Measurements from ENCODE around the gene ALDOA.

The ALDOA gene

GRCh38 chr16:30094541-30095165 is 29.1 kb downstream of the ALDOA start:
- DNase-seq: no peak

GRCh38 chr16:30095166-30096078 is 29.9 kb downstream of the ALDOA start:
- no peak for DNase-seq
- TF ChIP-seq, protein P1, sequence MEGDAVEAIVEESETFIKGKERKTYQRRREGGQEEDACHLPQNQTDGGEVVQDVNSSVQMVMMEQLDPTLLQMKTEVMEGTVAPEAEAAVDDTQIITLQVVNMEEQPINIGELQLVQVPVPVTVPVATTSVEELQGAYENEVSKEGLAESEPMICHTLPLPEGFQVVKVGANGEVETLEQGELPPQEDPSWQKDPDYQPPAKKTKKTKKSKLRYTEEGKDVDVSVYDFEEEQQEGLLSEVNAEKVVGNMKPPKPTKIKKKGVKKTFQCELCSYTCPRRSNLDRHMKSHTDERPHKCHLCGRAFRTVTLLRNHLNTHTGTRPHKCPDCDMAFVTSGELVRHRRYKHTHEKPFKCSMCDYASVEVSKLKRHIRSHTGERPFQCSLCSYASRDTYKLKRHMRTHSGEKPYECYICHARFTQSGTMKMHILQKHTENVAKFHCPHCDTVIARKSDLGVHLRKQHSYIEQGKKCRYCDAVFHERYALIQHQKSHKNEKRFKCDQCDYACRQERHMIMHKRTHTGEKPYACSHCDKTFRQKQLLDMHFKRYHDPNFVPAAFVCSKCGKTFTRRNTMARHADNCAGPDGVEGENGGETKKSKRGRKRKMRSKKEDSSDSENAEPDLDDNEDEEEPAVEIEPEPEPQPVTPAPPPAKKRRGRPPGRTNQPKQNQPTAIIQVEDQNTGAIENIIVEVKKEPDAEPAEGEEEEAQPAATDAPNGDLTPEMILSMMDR (IDR thresholded peaks at IDR 0.05): no peak
- Histone ChIP-seq H3K36me3 (peaks cover 11 to 23% (median 16%) of the 10 kb centered on the region in 3 donors), H3K27ac (peak overlapping the region; percentile 94 to 98), H3K4me3 (peak overlapping the region; percentile 82 to 90), H3K27me3 (no peaks in the 10 kb centered on the region), H3K9me3 (peaks cover 0 to 9% (median 0%) of the 10 kb centered on the region in 3 donors), H3K4me1 (peaks cover 0 to 54% (median 38%) of the 10 kb centered on the region in 4 donors)
- intact Hi-C loops (cut with DNase I; ENCODE audit: low total_unique reads): loop anchor here (1.0 kb wide), 1 partner anchor 28 kb away; the partner anchor contains the start of gene MAPK3

More at GRCh38 chr16:30094541-30095165, 29.1 kb downstream of the ALDOA start:
- no peaks in the 10 kb centered on the region for H3K27me3 ChIP-seq
- H3K27ac ChIP-seq: peak overlapping the region; percentile 94 to 98
- TF ChIP-seq, protein P1 (IDR thresholded peaks at IDR 0.05): no peak
- H3K4me1 ChIP-seq: peaks cover 0 to 56% (median 38%) of the 10 kb centered on the region in 4 donors
- peaks cover 0 to 9% (median 0%) of the 10 kb centered on the region in 3 donors for H3K9me3 ChIP-seq
- peak overlapping the region; percentile 82 to 90 for H3K4me3 ChIP-seq
- H3K36me3 ChIP-seq: peaks cover 11 to 23% (median 16%) of the 10 kb centered on the region in 3 donors
- intact Hi-C loops (cut with DNase I; ENCODE audit: low total_unique reads): no loop called here

DNA sequence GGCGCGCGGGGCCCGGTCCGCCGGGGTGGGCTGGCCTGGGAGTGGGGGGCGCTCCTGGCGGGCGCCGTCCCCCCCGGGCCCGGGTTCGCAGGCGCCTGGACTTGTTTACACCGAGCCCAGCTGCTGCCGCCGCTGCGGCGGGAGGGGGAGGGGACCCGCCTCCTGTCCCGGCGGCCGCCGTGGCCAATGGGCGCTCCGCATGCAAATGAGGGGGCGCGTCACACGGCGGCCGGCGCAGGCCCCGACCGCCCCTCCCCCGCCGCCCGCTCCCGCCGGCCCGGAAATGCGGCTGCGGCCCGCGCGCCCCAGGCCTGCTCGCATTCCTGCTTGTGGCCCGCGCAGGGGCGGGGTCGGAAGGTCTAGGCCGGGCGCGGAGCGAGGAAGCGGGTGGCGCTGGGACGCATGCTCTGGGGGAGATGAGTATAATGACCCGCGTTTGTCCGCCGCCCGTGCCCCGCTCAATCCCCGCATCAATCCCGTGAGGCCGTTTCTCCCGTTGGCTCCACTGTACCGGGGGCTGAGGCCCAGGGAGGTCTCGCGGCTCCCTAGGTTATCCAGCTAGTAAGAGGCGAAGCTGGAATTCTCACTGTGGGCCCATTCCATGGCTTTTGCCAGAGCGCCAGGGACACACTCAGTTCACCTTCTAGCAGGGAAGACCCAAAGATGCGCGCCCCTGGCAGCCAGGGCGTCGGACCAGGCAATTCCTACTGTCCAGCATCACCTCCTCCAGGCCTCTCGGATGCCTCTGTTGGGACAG is 30.7 kb downstream of the ALDOA start, which contains the start of gene YPEL3:
Gene YPEL3 (minus strand): TSS at position 109 of the 757 bp plus-strand sequence. CDS start 731 bp downstream, outside the sequence.
- H3K9me3 ChIP-seq: peaks cover 0 to 9% (median 0%) of the 10 kb centered on the region in 3 donors
- H3K4me1 ChIP-seq: peaks cover 0 to 45% (median 32%) of the 10 kb centered on the region in 4 donors
- peak; percentile 94 to 97 for DNase-seq
- peaks cover 11 to 23% (median 16%) of the 10 kb centered on the region in 3 donors for H3K36me3 ChIP-seq
- intact Hi-C loops (cut with DNase I; ENCODE audit: low total_unique reads): loop anchor here (1.0 kb wide), 1 partner anchor 27 kb away; the partner anchor contains the start of gene MAPK3
- peak within 1 kb of the TSS; percentile 82 to 90 for H3K4me3 ChIP-seq
- TF ChIP-seq, protein P1 (IDR thresholded peaks at IDR 0.05): no peak
- H3K27me3 ChIP-seq: no peaks in the 10 kb centered on the region
- H3K27ac ChIP-seq: peak within 1 kb of the TSS; percentile 94 to 98

DNA sequence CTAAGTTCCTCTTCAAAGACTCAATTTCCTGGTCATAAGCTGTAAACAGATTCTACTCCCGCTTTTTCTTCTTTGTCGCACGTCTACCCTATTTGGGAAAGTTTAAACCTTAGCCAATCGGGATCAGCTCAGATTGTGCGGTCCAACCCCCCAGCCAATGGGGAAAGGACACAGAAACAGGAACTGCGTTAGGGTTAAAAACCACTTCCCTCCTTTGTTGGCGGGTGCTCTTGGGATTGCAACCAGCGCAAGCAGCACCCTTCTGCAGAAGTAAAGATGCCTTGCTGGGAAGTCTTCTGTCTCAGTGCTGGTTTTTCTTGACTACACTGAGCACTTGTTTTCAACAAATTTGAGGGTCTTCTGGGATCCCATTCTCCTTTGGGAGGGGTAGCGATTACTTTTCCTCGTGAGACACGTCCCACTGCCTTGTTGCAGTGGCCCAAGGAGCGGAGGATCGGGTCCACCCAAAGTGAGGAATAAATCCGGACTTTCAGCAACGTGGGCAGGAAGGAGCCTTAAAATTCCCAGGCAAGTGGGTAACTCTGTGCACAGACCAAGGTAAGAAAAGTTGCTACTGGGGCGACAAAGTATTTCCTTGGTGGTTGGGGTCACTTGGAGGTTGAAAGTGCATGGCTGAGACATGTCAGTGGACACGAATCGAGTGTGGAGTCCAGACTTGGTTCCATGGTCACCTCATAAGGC is 31.5 kb downstream of the ALDOA start:
- Histone ChIP-seq H3K36me3 (peaks cover 11 to 23% (median 16%) of the 10 kb centered on the region in 3 donors), H3K27ac (peak overlapping the region; percentile 94 to 98), H3K4me1 (peaks cover 0 to 40% (median 28%) of the 10 kb centered on the region in 4 donors), H3K27me3 (no peaks in the 10 kb centered on the region), H3K9me3 (peaks cover 0 to 9% (median 0%) of the 10 kb centered on the region in 3 donors), H3K4me3 (peak overlapping the region; percentile 82 to 90)
- intact Hi-C loops (cut with DNase I; ENCODE audit: low total_unique reads): loop anchor here (1.0 kb wide), 1 partner anchor 26 kb away; the partner anchor contains the start of gene MAPK3
- DNase-seq: no peak
- TF ChIP-seq, protein P1 (IDR thresholded peaks at IDR 0.05): no peak
